Gastrocnemius medialis (tissue), 4 donors: ENCODE results near the gene ADAMTS20. TPM values are rescaled to one million over a fixed set of nuclear protein-coding genes. Genes with fewer than 3 reads are reported as not detected.
"Not testable (repeated sequence)": the region's sequence is repeated elsewhere in the genome, so short reads cannot be mapped to it uniquely, and the experiment has no call there.

Experiments used
- ATAC-seq, 2 donors: fragments of 150-250 bp; one replicate each; pipeline ENCODE4 v1.9.1; 2016
- DNase-seq, 2 donors: peaks; one replicate each; pipeline ENCODE4 v3.0.0-alpha.2; 2019
- H3K27ac ChIP-seq, 4 donors: fragments of 200-600 bp; sonication (generic); 1 replicate in 1 of 4; 2 replicates in 3 of 4; pipeline ENCODE4 v1.5.1; 2016 to 2018; ENCODE audit warnings: mild to moderate bottlenecking in 2 of 4, moderate library complexity in 1 of 4
- H3K27me3 ChIP-seq, 3 donors: fragments of 200-600 bp; sonication (generic) in 2 of 3; 1 replicate in 1 of 3; 2 replicates in 2 of 3; pipeline versions ENCODE4 v1.5.1 to v1.6.0; 2016 to 2019; ENCODE audit warnings: mild to moderate bottlenecking in 1 of 3, moderate library complexity in 1 of 3
- H3K36me3 ChIP-seq, 2 donors: fragments of 200-600 bp; sonication (generic) in 1 of 2; one replicate each; pipeline ENCODE4 v1.5.1; 2017 to 2018
- H3K4me1 ChIP-seq, 2 donors: fragments of 200-600 bp; sonication (generic) in 1 of 2; one replicate each; pipeline ENCODE4 v1.5.1; 2016 to 2017; ENCODE audit warnings: mild to moderate bottlenecking in 2 of 2
- H3K4me3 ChIP-seq, 4 donors: fragments of 200-600 bp; sonication (generic) in 3 of 4; 1 replicate in 1 of 4; 2 replicates in 3 of 4; pipeline ENCODE4 v1.5.1; 2016 to 2019; ENCODE audit warnings: mild to moderate bottlenecking in 2 of 4
- H3K9me3 ChIP-seq, 3 donors: fragments of 200-600 bp; sonication (generic) in 2 of 3; 1 replicate in 1 of 3; 2 replicates in 2 of 3; pipeline ENCODE4 v1.5.1; 2016 to 2019
- CTCF ChIP-seq, 5 experiments: fragments of 450-650 bp in 3 of 5; fragments of 200-600 bp in 2 of 5; sonication (generic) in 2 of 5; IDR thresholded peaks in 4 of 5; conservative IDR thresholded peaks in 1 of 5; 1 replicate in 4 of 5; 2 replicates in 1 of 5; pipeline ENCODE4 v1.5.1; 2016 to 2019; ENCODE audit warnings: antibody characterized with exemption in 5 of 5, mild to moderate bottlenecking in 3 of 5, moderate library complexity in 3 of 5
- POLR2A ChIP-seq, 2 donors: fragments of 450-650 bp; IDR thresholded peaks; one replicate each; pipeline ENCODE4 v1.6.1; 2017; ENCODE audit warnings: antibody characterized with exemption in 2 of 2, mild to moderate bottlenecking in 2 of 2, moderate library complexity in 2 of 2
- in situ Hi-C, 4 donors: fragments of 200-750 bp; cut with MboI; loops; one replicate each; pipeline versions ENCODE4 v1.15.0 to v1.8.0; 2017; ENCODE audit warnings: low sequenced_read_pairs in 4 of 4
- intact Hi-C: fragments of 100-400 bp; cut with DNase I; formaldehyde crosslinking; loops from one replicate; pipeline ENCODE4 v1.15.1; 2023; ENCODE audit warnings: low total_unique reads
- total RNA-seq, 4 donors: library from RNA; depleted of rRNA; stranded (reverse); fragments of >200 nt; gene quantifications; one replicate each; pipeline versions ENCODE4 v1.1.0 to v1.2.3, GENCODE V29; 2016

Gene ADAMTS20
- total RNA-seq, 4 donors from 2014 or later, result not detected

- Histone ChIP-seq H3K27me3 (no peaks in the 10 kb centered on the region), H3K36me3 (no peaks in the 10 kb centered on the region), H3K4me3 (no peak overlapping the region), H3K9me3 (no peaks in the 10 kb centered on the region), H3K27ac (no peak overlapping the region), H3K4me1 (no peaks in the 10 kb centered on the region)
- DNase-seq (no peak), ATAC-seq (no peak)
- TF ChIP-seq POLR2A (IDR thresholded peaks at IDR 0.05) (no peak), CTCF (IDR thresholded peaks at IDR 0.05 in 4 of 5, conservative IDR thresholded peaks at IDR 0.05 in 1 of 5) (no peak)
- intact Hi-C loops (no loop called here), in situ Hi-C loops (no loop called here)
Observed at GRCh38 chr12:43352001-43352400, 200.0 kb downstream of the ADAMTS20 start.

GRCh38 chr12:43349863-43350262 is 202.1 kb downstream of the ADAMTS20 start:
- in situ Hi-C loops, result loop anchor here in 1 of 4 donors (25.0 kb wide), 1 partner anchor 863 kb away; no protein-coding TSS in a partner anchor
- no peaks in the 10 kb centered on the region for H3K27me3 ChIP-seq
- H3K4me1 ChIP-seq, result no peaks in the 10 kb centered on the region
- no peak for ATAC-seq
- no peak overlapping the region for H3K4me3 ChIP-seq
- DNase-seq, result no peak
- TF ChIP-seq CTCF (IDR thresholded peaks at IDR 0.05 in 4 of 5, conservative IDR thresholded peaks at IDR 0.05 in 1 of 5) (no peak), POLR2A (IDR thresholded peaks at IDR 0.05) (no peak)
- H3K36me3 ChIP-seq, result no peaks in the 10 kb centered on the region
- intact Hi-C loops, result no loop called here
- no peaks in the 10 kb centered on the region for H3K9me3 ChIP-seq
- no peak overlapping the region for H3K27ac ChIP-seq

GRCh38 chr12:43348221-43348620 is 203.8 kb downstream of the ADAMTS20 start:
- Histone ChIP-seq H3K4me3 (no peak overlapping the region), H3K9me3 (no peaks in the 10 kb centered on the region), H3K27ac (no peak overlapping the region), H3K4me1 (no peaks in the 10 kb centered on the region), H3K36me3 (no peaks in the 10 kb centered on the region), H3K27me3 (no peaks in the 10 kb centered on the region)
- ATAC-seq, result no peak
- intact Hi-C loops, result no loop called here
- no peak for DNase-seq
- TF ChIP-seq POLR2A (IDR thresholded peaks at IDR 0.05), result no peak
- TF ChIP-seq CTCF (IDR thresholded peaks at IDR 0.05 in 4 of 5, conservative IDR thresholded peaks at IDR 0.05 in 1 of 5), result no peak
- in situ Hi-C loops, result loop anchor here in 1 of 4 donors (25.0 kb wide), 1 partner anchor 861 kb away; no protein-coding TSS in a partner anchor

- intact Hi-C loops, result no loop called here
- no peaks in the 10 kb centered on the region for H3K4me1 ChIP-seq
- no peak for TF ChIP-seq POLR2A (IDR thresholded peaks at IDR 0.05)
- TF ChIP-seq CTCF (IDR thresholded peaks at IDR 0.05 in 4 of 5, conservative IDR thresholded peaks at IDR 0.05 in 1 of 5), result no peak
- ATAC-seq (no peak), DNase-seq (no peak)
- H3K27ac ChIP-seq, result no peak overlapping the region
- no peaks in the 10 kb centered on the region for H3K9me3 ChIP-seq
- H3K4me3 ChIP-seq, result no peak overlapping the region
- H3K27me3 ChIP-seq, result no peaks in the 10 kb centered on the region
- in situ Hi-C loops, result loop anchor here in 1 of 4 donors (25.0 kb wide), 1 partner anchor 860 kb away; no protein-coding TSS in a partner anchor
- H3K36me3 ChIP-seq, result no peaks in the 10 kb centered on the region
Observed at GRCh38 chr12:43347026-43347425, 205.0 kb downstream of the ADAMTS20 start.

- in situ Hi-C loops, result loop anchor here in 1 of 4 donors (25.0 kb wide), 1 partner anchor 858 kb away; no protein-coding TSS in a partner anchor
- DNase-seq (no peak), ATAC-seq (no peak)
- Histone ChIP-seq H3K27ac (no peak overlapping the region), H3K27me3 (no peaks in the 10 kb centered on the region), H3K4me1 (no peaks in the 10 kb centered on the region), H3K4me3 (no peak overlapping the region), H3K9me3 (no peaks in the 10 kb centered on the region), H3K36me3 (no peaks in the 10 kb centered on the region)
- intact Hi-C loops, result no loop called here
- TF ChIP-seq POLR2A (IDR thresholded peaks at IDR 0.05) (no peak), CTCF (IDR thresholded peaks at IDR 0.05 in 4 of 5, conservative IDR thresholded peaks at IDR 0.05 in 1 of 5) (no peak)
Observed at GRCh38 chr12:43345023-43345422, 207.0 kb downstream of the ADAMTS20 start.

GRCh38 chr12:43341785-43342313 is 210.2 kb downstream of the ADAMTS20 start:
- ATAC-seq, H3K4me3 ChIP-seq, H3K9me3 ChIP-seq, DNase-seq, H3K27me3 ChIP-seq, H3K36me3 ChIP-seq, intact Hi-C loops, H3K27ac ChIP-seq: not testable (repeated sequence)
- in situ Hi-C loops, result loop anchor here in 1 of 4 donors (25.0 kb wide), 1 partner anchor 855 kb away; no protein-coding TSS in a partner anchor
- peaks cover 5 to 12% of the 10 kb centered on the region in 2 donors for H3K4me1 ChIP-seq
